Esophagus (tissue), 2 donors: ENCODE measurements around the gene TDRD6. TPM values are rescaled to one million over a fixed set of nuclear protein-coding genes. Genes with fewer than 3 reads are reported as not detected.
"Not testable (repeated sequence)": the region's sequence is repeated elsewhere in the genome, so short reads cannot be mapped to it uniquely, and the experiment has no call there.

Experiments
- H3K27ac ChIP-seq, 2 donors: one replicate each; pipeline ENCODE4 v1.5.1; 2013; ENCODE audit warnings: low read depth in 2 of 2, mild to moderate bottlenecking in 2 of 2, inconsistent platforms in 1 of 2, low read length in 1 of 2, moderate library complexity in 1 of 2
- H3K27me3 ChIP-seq, 2 donors: one replicate each; pipeline ENCODE4 v1.6.1; 2013; ENCODE audit warnings: low read length in 2 of 2, control low read depth in 1 of 2, mild to moderate bottlenecking in 1 of 2; ENCODE audit not compliant: insufficient read depth in 2 of 2, control insufficient read depth in 1 of 2
- H3K36me3 ChIP-seq, 2 donors: one replicate each; pipeline ENCODE4 v1.6.1; 2013; ENCODE audit warnings: low read length in 1 of 2; ENCODE audit not compliant: control insufficient read depth in 2 of 2, insufficient read depth in 2 of 2
- H3K4me1 ChIP-seq, 2 donors: one replicate each; pipeline ENCODE4 v1.6.1; 2013; ENCODE audit warnings: low read length in 1 of 2; ENCODE audit not compliant: control insufficient read depth in 2 of 2, insufficient read depth in 2 of 2
- H3K4me3 ChIP-seq, 2 donors: one replicate each; pipeline ENCODE4 v1.5.1; 2013; ENCODE audit warnings: low read length in 2 of 2, mild to moderate bottlenecking in 2 of 2, low read depth in 1 of 2, moderate library complexity in 1 of 2
- H3K9me3 ChIP-seq, 2 donors: one replicate each; pipeline ENCODE4 v1.6.1; 2013; ENCODE audit warnings: mild to moderate bottlenecking in 2 of 2, low read depth in 1 of 2, low read length in 1 of 2, moderate library complexity in 1 of 2; ENCODE audit not compliant: control insufficient read depth in 2 of 2, insufficient read depth in 1 of 2
- WGBS, 2 donors: extraction: QIAGEN DNeasy Blood & Tissue Kit; methylation state at CpG; one replicate each; pipeline ENCODE4 v1.1.7; 2013; 5-methylcytosine and 5-hydroxymethylcytosine counted together
- polyA plus RNA-seq, 2 donors: library from polyadenylated mRNA; stranded (reverse); fragments of 200-250 nt; gene quantifications; one replicate each; pipeline ENCODE4 v1.2.3, GENCODE V29; 2013
- donor health status: healthy with polysubstance abuse.
- donor health status: Bipolar disorder and iron deficiency.

The TDRD6 gene
- polyA plus RNA-seq, 2 donors: 0.11 to 0.41 TPM

DNA sequence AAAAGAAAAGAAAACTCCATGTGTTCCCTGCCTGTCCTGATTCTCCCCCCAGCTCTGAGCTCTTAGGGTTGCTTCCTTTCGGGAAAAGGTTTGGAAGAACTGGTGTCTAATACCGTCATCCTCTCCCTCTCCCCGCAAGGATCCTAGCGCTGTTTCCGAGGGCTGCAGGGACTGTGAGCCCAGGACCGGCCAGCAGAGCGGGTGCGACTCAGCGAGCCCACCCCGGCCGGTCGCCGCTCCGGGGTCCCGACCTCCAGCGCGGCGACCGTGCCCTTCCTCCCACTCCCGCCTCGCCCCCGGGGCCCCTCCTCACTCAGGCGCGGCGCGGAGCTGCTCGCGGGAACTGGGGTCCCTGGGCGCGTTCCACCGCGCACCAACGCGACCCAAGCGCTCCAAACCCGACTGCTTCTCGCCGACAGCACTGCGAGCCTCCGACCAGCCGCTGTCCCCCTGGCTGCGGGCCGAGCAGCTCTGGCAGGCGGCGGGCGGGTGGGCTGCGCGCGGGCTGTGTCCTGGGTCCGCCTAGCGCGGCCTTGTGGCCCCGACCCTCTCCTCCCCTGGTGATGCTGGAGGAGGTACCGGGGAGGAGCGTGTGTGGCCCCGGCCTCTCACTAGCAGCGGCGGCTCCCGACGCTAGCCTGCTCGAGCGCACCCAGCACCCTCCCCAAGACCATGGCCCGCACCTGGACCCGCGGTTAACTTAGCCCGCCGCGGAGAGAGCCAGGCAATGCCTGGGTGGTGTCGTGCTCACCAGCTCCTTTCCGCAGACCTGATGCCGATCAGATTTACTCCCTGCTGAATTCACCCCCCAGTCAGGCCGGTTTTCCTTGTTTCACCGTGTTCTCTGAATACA lies 47.4 kb downstream of the TDRD6 start, which contains the start of gene PLA2G7:
Gene PLA2G7 (minus strand): TSS at position 509 of the 853 bp plus-strand sequence. CDS start 12,484 bp downstream, outside the sequence.
- WGBS, 2 donors: 1% methylated on average over 56 to 73 of the region's 73 CpGs
- no peak within 1 kb of the TSS for H3K27ac ChIP-seq
- H3K4me1 ChIP-seq: peaks cover 0 to 7% of the 10 kb centered on the region in 2 donors
- H3K27me3 ChIP-seq: no peaks in the 10 kb centered on the region
- peak within 1 kb of the TSS; percentile 51 to 58 for H3K4me3 ChIP-seq
- no peaks in the 10 kb centered on the region for H3K36me3 ChIP-seq
- no peaks in the 10 kb centered on the region for H3K9me3 ChIP-seq

GRCh38 chr6:46735720-46736031 lies 48.0 kb downstream of the TDRD6 start:
- Histone ChIP-seq H3K27me3 (no peaks in the 10 kb centered on the region), H3K4me1 (peaks cover 0 to 7% of the 10 kb centered on the region in 2 donors), H3K4me3 (peak overlapping the region; percentile 51 to 58), H3K9me3 (no peaks in the 10 kb centered on the region), H3K36me3 (no peaks in the 10 kb centered on the region), H3K27ac (no peak overlapping the region)
- 19 to 20% methylated on average over 8 of the region's 8 CpGs for WGBS, 2 donors

DNA sequence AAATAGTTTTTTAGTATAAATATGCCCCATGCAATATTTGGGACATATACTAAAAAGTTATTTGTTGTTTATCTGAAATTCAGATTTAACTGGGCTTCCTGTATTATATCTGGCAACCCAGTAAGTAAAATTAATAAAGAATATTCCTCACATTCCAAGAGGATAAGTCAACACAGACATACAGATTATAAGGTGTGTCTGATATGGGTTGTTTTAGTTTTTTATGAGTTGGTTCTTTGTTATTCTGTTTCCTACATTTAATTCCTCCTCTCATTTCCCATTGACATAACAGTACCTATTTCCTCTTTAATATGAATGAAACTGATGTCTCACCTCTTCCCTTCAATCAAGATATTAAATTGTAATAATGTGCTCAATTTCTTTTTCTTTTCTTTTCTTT lies 49.2 kb downstream of the TDRD6 start:
- Histone ChIP-seq H3K36me3 (no peaks in the 10 kb centered on the region), H3K4me3 (no peak overlapping the region), H3K9me3 (no peaks in the 10 kb centered on the region), H3K4me1 (peaks cover 0 to 7% of the 10 kb centered on the region in 2 donors), H3K27ac (no peak overlapping the region), H3K27me3 (no peaks in the 10 kb centered on the region)

GRCh38 chr6:46741482-46741881 lies 53.8 kb downstream of the TDRD6 start:
- Histone ChIP-seq H3K4me1 (no peaks in the 10 kb centered on the region), H3K27me3 (no peaks in the 10 kb centered on the region), H3K27ac (no peak overlapping the region), H3K9me3 (no peaks in the 10 kb centered on the region), H3K4me3 (no peak overlapping the region), H3K36me3 (no peaks in the 10 kb centered on the region)
- WGBS, 2 donors: 63 to 81% methylated on average over 2 of the region's 2 CpGs

GRCh38 chr6:46741910-46742309 lies 54.2 kb downstream of the TDRD6 start:
- H3K4me1 ChIP-seq: no peaks in the 10 kb centered on the region
- 92 to 97% methylated on average over 4 of the region's 4 CpGs for WGBS, 2 donors
- no peaks in the 10 kb centered on the region for H3K36me3 ChIP-seq
- H3K9me3 ChIP-seq: no peaks in the 10 kb centered on the region
- H3K4me3 ChIP-seq: no peak overlapping the region
- H3K27ac ChIP-seq: no peak overlapping the region
- no peaks in the 10 kb centered on the region for H3K27me3 ChIP-seq

- H3K4me3 ChIP-seq: no peak overlapping the region
- H3K4me1 ChIP-seq: no peaks in the 10 kb centered on the region
- H3K27ac ChIP-seq: no peak overlapping the region
- no peaks in the 10 kb centered on the region for H3K27me3 ChIP-seq
- H3K9me3 ChIP-seq: no peaks in the 10 kb centered on the region
- WGBS, 2 donors: 68 to 86% methylated on average over 1 of the region's 1 CpG
- H3K36me3 ChIP-seq: no peaks in the 10 kb centered on the region
Measured at GRCh38 chr6:46743425-46744158, 55.9 kb downstream of the TDRD6 start.

DNA sequence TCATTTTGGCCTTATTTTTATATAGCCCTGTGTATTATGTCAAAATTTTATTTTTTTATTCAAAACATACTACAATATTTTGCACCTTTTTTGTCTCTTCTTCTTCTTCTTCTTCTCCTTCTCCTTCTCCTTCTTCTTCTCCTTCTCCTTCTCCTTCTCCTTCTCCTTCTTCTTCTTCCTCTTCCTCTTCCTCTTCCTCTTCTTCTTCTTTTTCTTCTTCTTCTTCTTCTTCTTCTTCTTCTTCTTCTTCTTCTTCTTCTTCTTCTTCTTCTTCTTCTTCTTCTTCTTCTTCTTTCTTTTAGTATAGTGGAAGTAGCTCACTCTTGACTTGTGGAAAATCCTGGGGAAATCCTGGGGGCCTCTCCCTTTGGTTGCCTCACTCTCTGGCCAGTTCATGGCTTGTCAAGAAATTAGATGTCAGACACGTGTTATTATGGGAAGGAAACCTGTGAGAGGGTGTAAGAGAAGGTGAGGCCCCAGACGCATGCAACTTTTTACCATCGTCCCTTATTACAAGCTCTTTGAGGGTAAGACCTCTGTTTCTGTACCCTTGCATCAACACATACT lies 56.6 kb downstream of the TDRD6 start:
- 75 to 84% methylated on average over 3 of the region's 3 CpGs for WGBS, 2 donors
- H3K36me3 ChIP-seq, H3K4me3 ChIP-seq, H3K27ac ChIP-seq, H3K9me3 ChIP-seq, H3K27me3 ChIP-seq, H3K4me1 ChIP-seq: not testable (repeated sequence)

DNA sequence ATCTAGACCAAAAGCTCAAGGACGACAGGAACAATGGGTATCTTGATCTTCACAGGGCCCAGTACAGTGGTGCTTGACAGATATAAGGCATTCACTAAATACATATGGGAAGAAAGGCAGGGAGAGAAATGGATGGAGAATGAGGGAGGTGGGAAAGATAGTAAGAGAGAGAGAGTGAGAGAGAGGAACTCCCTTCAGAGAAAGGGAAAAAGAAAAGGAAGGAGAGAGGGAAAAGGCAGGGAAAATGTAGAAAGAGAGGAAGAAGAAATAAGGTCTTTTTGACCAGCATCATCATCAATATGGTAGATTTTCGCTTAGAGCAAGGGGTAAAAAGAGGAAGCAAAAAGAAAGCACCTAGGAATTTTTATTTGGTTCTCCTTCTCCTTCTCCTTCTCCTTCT lies 58.3 kb downstream of the TDRD6 start:
- Histone ChIP-seq H3K4me1 (no peaks in the 10 kb centered on the region), H3K36me3 (no peaks in the 10 kb centered on the region), H3K27ac (no peak overlapping the region), H3K9me3 (no peaks in the 10 kb centered on the region), H3K4me3 (no peak overlapping the region), H3K27me3 (no peaks in the 10 kb centered on the region)
- WGBS, 2 donors: 65 to 66% methylated on average over 2 of the region's 2 CpGs

GRCh38 chr6:46746696-46747095 lies 59.0 kb downstream of the TDRD6 start, which contains the start of gene ANKRD66:
Gene ANKRD66, plus strand, starts transcription at chr6:46746933. Its CDS starts 5,016 bp downstream, at chr6:46751949.
- Histone ChIP-seq H3K27me3 (no peaks in the 10 kb centered on the region), H3K27ac (no peak within 1 kb of the TSS), H3K4me1 (no peaks in the 10 kb centered on the region), H3K9me3 (no peaks in the 10 kb centered on the region), H3K4me3 (no peak within 1 kb of the TSS), H3K36me3 (no peaks in the 10 kb centered on the region)
- 52 to 73% methylated on average over 1 of the region's 1 CpG for WGBS, 2 donors
